Measurements from ENCODE around the gene FLT4. TPM values are rescaled to one million over a fixed set of nuclear protein-coding genes. Genes with fewer than 3 reads are reported as not detected.

FLT4 gene
- total RNA-seq, 1 donor from 2014 or later: 26.8 TPM

GRCh38 chr5:180627386-180628120 is 21.8 kb downstream of the FLT4 start:
- DNase-seq (ENCODE audit: low spot score): no peak

GRCh38 chr5:180626661-180627385 is 22.6 kb downstream of the FLT4 start:
- no peak for DNase-seq (ENCODE audit: low spot score)

- no peak for DNase-seq (ENCODE audit: low spot score)
These were observed 23.4 kb downstream of the FLT4 start for GRCh38 chr5:180625791-180626660.

- DNase-seq (ENCODE audit: low spot score): no peak
These were observed 24.1 kb downstream of the FLT4 start for GRCh38 chr5:180625125-180625790.

- DNase-seq (ENCODE audit: low spot score): no peak
These were observed 24.8 kb downstream of the FLT4 start for GRCh38 chr5:180624587-180624986.

- DNase-seq (ENCODE audit: low spot score): no peak
These were observed 25.6 kb downstream of the FLT4 start for GRCh38 chr5:180623844-180624243.

GRCh38 chr5:180623411-180623834 is 26.0 kb downstream of the FLT4 start:
- no peak for DNase-seq (ENCODE audit: low spot score)

- no peak for DNase-seq (ENCODE audit: low spot score)
These were observed 26.5 kb downstream of the FLT4 start for GRCh38 chr5:180622910-180623309.

GRCh38 chr5:180621311-180621710 is 28.1 kb downstream of the FLT4 start:
- no peak for DNase-seq (ENCODE audit: low spot score)

GRCh38 chr5:180620014-180620413 is 29.4 kb downstream of the FLT4 start:
- DNase-seq (ENCODE audit: low spot score): no peak

GRCh38 chr5:180619563-180619915 is 29.9 kb downstream of the FLT4 start:
- no peak for DNase-seq (ENCODE audit: low spot score)

GRCh38 chr5:180618829-180619562 is 30.4 kb downstream of the FLT4 start:
- no peak for DNase-seq (ENCODE audit: low spot score)

- DNase-seq (ENCODE audit: low spot score): no peak
These were observed 30.9 kb downstream of the FLT4 start for GRCh38 chr5:180618487-180618828.

- no peak for DNase-seq (ENCODE audit: low spot score)
These were observed 35.6 kb downstream of the FLT4 start for GRCh38 chr5:180613814-180614188.

- DNase-seq (ENCODE audit: low spot score): no peak
These were observed 36.1 kb downstream of the FLT4 start for GRCh38 chr5:180613188-180613813.

- no peak for DNase-seq (ENCODE audit: low spot score)
These were observed 36.7 kb downstream of the FLT4 start for GRCh38 chr5:180612683-180613082.

- no peak for DNase-seq (ENCODE audit: low spot score)
These were observed 38.1 kb downstream of the FLT4 start for GRCh38 chr5:180611140-180611850.

- DNase-seq (ENCODE audit: low spot score): no peak
These were observed 39.4 kb downstream of the FLT4 start for GRCh38 chr5:180609817-180610550.

- no peak for DNase-seq (ENCODE audit: low spot score)
These were observed 40.0 kb downstream of the FLT4 start for GRCh38 chr5:180609386-180609785.
